IMR-90 (cell line): Measurements from ENCODE around the gene EHBP1L1. TPM values are rescaled to one million over a fixed set of nuclear protein-coding genes. Genes with fewer than 3 reads are reported as not detected.

Source experiments
- ATAC-seq: fragments of 200-7000 bp; cut with Tn5 transposase; 2 replicates; pipeline ENCODE4 v1.9.1; 2020; ENCODE audit warnings: low read depth, mild to moderate bottlenecking, moderate library complexity
- BruUV-seq: library from RNA; stranded (reverse); fragments of 400-500 nt; replicated peaks from 2 replicates; lab custom pipeline; 2021; lab: Mats Ljungman, UMichigan
- CTCF ChIA-PET: fragments of 300-600 bp; formaldehyde crosslinking; extraction: SDS; loops from one replicate; lab custom pipeline; 2021; ENCODE audit warnings: antibody characterized with exemption; lab: Yijun Ruan, JAX
- POLR2A ChIA-PET: fragments of 300-600 bp; sonication (Branson Sonifier 250); formaldehyde crosslinking; loops from one replicate; lab custom pipeline; 2022; ENCODE audit warnings: antibody characterized with exemption; ENCODE audit not compliant: unreplicated experiment; lab: Charles Lee
- DNase-seq: peaks from one replicate; pipeline ENCODE4 v3.0.0; 2013
- H2AFZ ChIP-seq: replicated peaks from 2 replicates; pipeline ENCODE3; 2013; ENCODE audit warnings: low read length, mild to moderate bottlenecking; ENCODE audit not compliant: poor library complexity
- H2AK5ac ChIP-seq: 2 replicates; pipeline ENCODE4 v1.6.1; 2013; ENCODE audit warnings: low read depth, low read length, inconsistent platforms
- H2AK9ac ChIP-seq: replicated peaks from 2 replicates; pipeline ENCODE3; 2013; ENCODE audit warnings: mild to moderate bottlenecking, low read depth, low read length, moderate library complexity; ENCODE audit not compliant: poor library complexity
- H2BK120ac ChIP-seq: 2 replicates; pipeline ENCODE4 v1.6.1; 2013; ENCODE audit warnings: low read depth, low read length, inconsistent platforms
- H2BK15ac ChIP-seq: 3 replicates; pipeline ENCODE4 v1.6.1; 2013; ENCODE audit warnings: low read depth, low read length, inconsistent platforms
- H2BK20ac ChIP-seq: 2 replicates; pipeline ENCODE4 v1.6.1; 2013; ENCODE audit warnings: low read depth, mild to moderate bottlenecking, inconsistent platforms, low read length, moderate library complexity
- H2BK5ac ChIP-seq: 2 replicates; pipeline ENCODE4 v1.6.1; 2013; ENCODE audit warnings: mild to moderate bottlenecking, low read depth, low read length, inconsistent platforms; ENCODE audit not compliant: poor library complexity, severe bottlenecking
- H3K14ac ChIP-seq: replicated peaks from 2 replicates; pipeline ENCODE4 v1.6.1; 2013; ENCODE audit warnings: low read depth, low read length, inconsistent platforms
- H3K18ac ChIP-seq: 2 replicates; pipeline ENCODE4 v1.6.1; 2013; ENCODE audit warnings: low read depth, low read length, control low read depth
- H3K23ac ChIP-seq: 2 replicates; pipeline ENCODE4 v1.6.1; 2013; ENCODE audit warnings: low read depth, low read length, inconsistent platforms
- H3K27ac ChIP-seq: 2 replicates; pipeline ENCODE4 v1.5.1; 2013; ENCODE audit warnings: mild to moderate bottlenecking, control low read depth, low read length; ENCODE audit not compliant: insufficient read depth
- H3K27me3 ChIP-seq: 2 replicates; pipeline ENCODE4 v1.6.1; 2013; ENCODE audit warnings: low read length; ENCODE audit not compliant: control insufficient read depth, insufficient read depth
- H3K36me3 ChIP-seq: 2 replicates; pipeline ENCODE4 v1.6.1; 2013; ENCODE audit warnings: low read length, mixed read lengths; ENCODE audit not compliant: control insufficient read depth, insufficient read depth
- H3K4ac ChIP-seq: 2 replicates; pipeline ENCODE4 v1.6.1; 2013; ENCODE audit warnings: low read depth, low read length, inconsistent platforms
- H3K4me1 ChIP-seq: 2 replicates; pipeline ENCODE4 v1.6.1; 2013; ENCODE audit warnings: low read length, mixed read lengths; ENCODE audit not compliant: control insufficient read depth, insufficient read depth
- H3K4me2 ChIP-seq: 2 replicates; pipeline ENCODE4 v1.6.1; 2013; ENCODE audit warnings: low read depth, mild to moderate bottlenecking, control low read depth, low read length, moderate library complexity
- H3K4me3 ChIP-seq: 2 replicates; pipeline ENCODE4 v1.5.1; 2013; ENCODE audit warnings: low read depth, mild to moderate bottlenecking, control low read depth, low read length, moderate library complexity; ENCODE audit not compliant: insufficient read depth
- H3K56ac ChIP-seq: 2 replicates; pipeline ENCODE4 v1.6.1; 2013; ENCODE audit warnings: low read length, inconsistent platforms; ENCODE audit not compliant: insufficient read depth; ENCODE audit errors: extremely low read depth
- H3K79me1 ChIP-seq, 2 experiments: 2 replicates each; pipeline ENCODE4 v1.6.1; 2013; ENCODE audit warnings: low read length in 2 of 2, inconsistent platforms in 1 of 2, low read depth in 1 of 2
- H3K9ac ChIP-seq: 2 replicates; pipeline ENCODE4 v1.6.1; 2013; ENCODE audit warnings: low read depth, low read length, control low read depth
- H3K9me1 ChIP-seq: 2 replicates; pipeline ENCODE4 v1.6.1; 2013; ENCODE audit warnings: low read length, inconsistent platforms; ENCODE audit not compliant: insufficient read depth
- H3K9me3 ChIP-seq: 2 replicates; pipeline ENCODE4 v1.6.1; 2013; ENCODE audit warnings: low read length; ENCODE audit not compliant: control insufficient read depth, insufficient read depth
- H4K20me1 ChIP-seq: 2 replicates; pipeline ENCODE4 v1.6.1; 2013; ENCODE audit warnings: low read length, inconsistent platforms; ENCODE audit not compliant: insufficient read depth
- H4K5ac ChIP-seq: 2 replicates; pipeline ENCODE4 v1.6.1; 2013; ENCODE audit warnings: mild to moderate bottlenecking, low read depth, low read length, control low read depth
- H4K8ac ChIP-seq, 2 experiments: 2 replicates each; pipeline ENCODE4 v1.6.1; 2013; ENCODE audit warnings: low read depth in 2 of 2, low read length in 2 of 2, control low read depth in 1 of 2, inconsistent platforms in 1 of 2
- H4K91ac ChIP-seq: 2 replicates; pipeline ENCODE4 v1.6.1; 2013; ENCODE audit warnings: low read depth, low read length, inconsistent platforms; ENCODE audit not compliant: insufficient read depth
- CHD1 ChIP-seq: IDR thresholded peaks from 2 replicates; pipeline ENCODE4 v1.6.1; 2012; ENCODE audit warnings: low read depth, low read length, improper control_type of control experiment
- CTCF ChIP-seq: conservative IDR thresholded peaks from 2 replicates; pipeline ENCODE4 v1.5.1; 2012; ENCODE audit warnings: mild to moderate bottlenecking, low read depth, low read length, improper control_type of control experiment
- ELK1 ChIP-seq: fragments of 150-350 bp; IDR thresholded peaks from 2 replicates; pipeline ENCODE4 v1.6.1; 2016; ENCODE audit warnings: low read depth, mild to moderate bottlenecking, low read length, moderate library complexity, borderline replicate concordance
- MAZ ChIP-seq: IDR thresholded peaks from 2 replicates; pipeline ENCODE4 v1.6.1; 2012; ENCODE audit warnings: low read depth, mild to moderate bottlenecking, low read length, improper control_type of control experiment, moderate library complexity, borderline replicate concordance
- MXI1 ChIP-seq: IDR thresholded peaks from 2 replicates; pipeline ENCODE4 v1.6.1; 2012; ENCODE audit warnings: low read depth, mild to moderate bottlenecking, low read length, moderate library complexity, borderline replicate concordance
- POLR2A ChIP-seq: IDR thresholded peaks from 2 replicates; pipeline ENCODE4 v1.6.1; 2012; ENCODE audit warnings: mild to moderate bottlenecking, low read depth, low read length
- USF2 ChIP-seq: fragments of 150-350 bp; IDR thresholded peaks from 2 replicates; pipeline ENCODE4 v1.6.1; 2017; ENCODE audit warnings: mild to moderate bottlenecking, antibody characterized with exemption, low read length, low read depth
- WGBS, 2 experiments: methylation state at CpG; one replicate each; pipeline versions ENCODE4 v1.1.5 to v1.1.7; 2013; ENCODE audit warnings: missing lambda C conversion rate in 2 of 2; ENCODE audit not compliant: insufficient read length in 1 of 2; ENCODE audit errors: extremely low coverage in 2 of 2; 5-methylcytosine and 5-hydroxymethylcytosine counted together
- dilution Hi-C: fragments of 300-500 bp; cut with HindIII; formaldehyde crosslinking; loops from one replicate; pipeline ENCODE4 v1.14.3; 2018; ENCODE audit warnings: low sequenced_read_pairs; ENCODE audit not compliant: unreplicated experiment
- in situ Hi-C: fragments of 300-500 bp; cut with MboI; formaldehyde crosslinking; loops from 3 replicates; pipeline ENCODE4 v1.14.3; 2019; ENCODE audit warnings: low sequenced_read_pairs, inconsistent platforms, mixed read lengths
- intact Hi-C: fragments of 100-400 bp; cut with micrococcal nuclease; formaldehyde crosslinking; loops from 2 replicates; pipeline ENCODE4 v1.10.0; 2022
- polyA plus RNA-seq, 3 experiments: library from polyadenylated mRNA; depleted of rRNA; stranded (reverse); fragments of >200 nt; gene quantifications; 2 replicates each; pipeline ENCODE4 v1.2.3, GENCODE V29; 2012; ENCODE audit warnings: low replicate concordance in 1 of 3
- total RNA-seq: library from RNA; depleted of rRNA; stranded (reverse); fragments of >200 nt; gene quantifications from 2 replicates; pipeline ENCODE4 v1.2.3, GENCODE V29; 2012

Gene EHBP1L1
- total and polyA plus RNA-seq, 2 of the 4 experiments (the other 2 are of a cell fraction) = 10.0 to 27.4 TPM

GRCh38 chr11:65563601-65564000 is 12.3 kb upstream of the EHBP1L1 start:
- H3K14ac ChIP-seq = no peak overlapping the region
- H3K18ac ChIP-seq = no peak overlapping the region
- intact Hi-C loops = no loop called here
- dilution Hi-C loops = no loop called here
- H4K91ac ChIP-seq = no peak overlapping the region
- H3K9ac ChIP-seq = no peak overlapping the region
- H3K9me3 ChIP-seq = no peaks in the 10 kb centered on the region
- no peak overlapping the region for H2BK120ac ChIP-seq
- no peak overlapping the region for H3K4me3 ChIP-seq
- peaks cover 6 to 30% of the 10 kb centered on the region in 2 experiments; a peak in 3 of 4 replicates for H3K79me1 ChIP-seq
- H2BK15ac ChIP-seq = no peak overlapping the region
- no peak overlapping the region for H2AK5ac ChIP-seq
- no peak overlapping the region for H3K4me2 ChIP-seq
- whole genome bisulfite sequencing, 2 experiments = 100% methylated on average over 3 of the region's 4 CpGs; no CpG with 5 or more reads in 1 of the 2 experiments
- ChIA-PET CTCF (no interaction called here), POLR2A (no interaction called here)
- H3K56ac ChIP-seq = no peak overlapping the region
- H2AFZ ChIP-seq = no peak overlapping the region
- in situ Hi-C loops = no loop called here
- H2AK9ac ChIP-seq = peak overlapping the region; percentile 60
- H3K9me1 ChIP-seq = peaks cover 24% of the 10 kb centered on the region
- H3K27ac ChIP-seq = no peak overlapping the region
- peaks cover 22% of the 10 kb centered on the region for H3K4me1 ChIP-seq
- peak; percentile 35 for DNase-seq
- H3K23ac ChIP-seq = no peak overlapping the region
- no peaks in the 10 kb centered on the region for H3K27me3 ChIP-seq
- H2BK20ac ChIP-seq = no peak overlapping the region
- BruUV-seq = no TSS peak
- TF ChIP-seq MXI1 = no peak
- TF ChIP-seq CHD1 = no peak
- TF ChIP-seq POLR2A = no peak
- no peak for TF ChIP-seq USF2
- no peak for TF ChIP-seq ELK1
- TF ChIP-seq CTCF = no peak
- TF ChIP-seq MAZ = no peak
- no peak overlapping the region for H3K4ac ChIP-seq
- no peaks in the 10 kb centered on the region for H3K36me3 ChIP-seq
- no peak overlapping the region for H4K8ac ChIP-seq
- no peak for ATAC-seq
- no peak overlapping the region for H2BK5ac ChIP-seq
- no peak overlapping the region for H4K5ac ChIP-seq
- H4K20me1 ChIP-seq = no peaks in the 10 kb centered on the region
